ENCODE results near the gene ASIC3.

The ASIC3 gene

DNA sequence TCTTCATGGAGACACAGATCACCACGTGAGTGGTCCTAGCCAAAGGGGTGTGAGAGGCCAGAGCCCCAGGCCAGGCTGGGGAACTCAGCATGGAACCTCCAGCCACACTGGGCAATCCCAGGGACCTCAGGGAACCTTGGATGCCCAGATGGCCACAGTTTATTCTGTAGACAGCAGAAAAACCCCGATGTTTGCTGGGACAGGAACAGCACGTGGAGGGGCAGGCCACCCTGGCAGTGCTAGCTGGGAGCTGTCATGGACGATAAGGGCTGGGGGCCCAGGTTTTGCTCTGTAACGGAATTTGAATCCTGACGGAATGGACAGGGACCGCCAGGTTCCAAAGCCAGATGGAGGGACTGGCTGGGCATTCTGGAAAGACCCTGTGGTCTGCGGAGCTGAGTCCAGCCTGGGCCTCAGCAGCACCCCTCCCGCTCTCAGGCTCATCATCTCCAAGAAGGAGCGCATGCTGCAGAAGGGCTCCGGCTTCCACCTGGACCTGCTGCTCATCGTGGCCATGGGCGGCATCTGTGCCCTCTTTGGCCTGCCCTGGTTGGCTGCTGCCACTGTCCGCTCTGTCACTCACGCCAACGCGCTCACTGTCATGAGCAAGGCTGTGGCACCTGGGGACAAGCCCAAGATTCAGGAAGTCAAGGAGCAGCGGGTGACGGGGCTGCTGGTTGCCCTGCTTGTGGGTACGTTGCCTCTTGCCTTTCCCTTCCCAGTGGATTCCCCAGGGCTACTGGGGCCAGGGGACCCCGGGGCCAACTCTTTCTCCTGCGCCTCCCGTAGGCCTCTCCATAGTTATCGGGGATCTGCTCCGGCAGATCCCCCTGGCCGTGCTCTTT is 26.7 kb downstream of the ASIC3 start:
- no peak for DNase-seq

DNA sequence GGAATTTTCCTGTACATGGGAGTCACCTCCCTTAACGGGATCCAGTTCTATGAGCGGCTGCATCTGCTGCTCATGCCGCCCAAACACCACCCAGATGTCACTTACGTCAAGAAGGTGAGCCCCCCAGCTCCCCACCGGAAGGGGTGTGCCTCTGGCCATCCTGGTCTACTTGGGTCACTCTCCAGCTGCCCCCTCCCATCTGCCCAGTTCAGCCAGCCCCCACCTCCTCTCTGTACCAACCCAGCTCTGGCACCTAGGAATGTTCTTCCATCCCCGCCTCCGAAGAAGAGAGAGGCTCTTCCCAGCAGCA is 27.3 kb downstream of the ASIC3 start:
- DNase-seq: no peak

DNA sequence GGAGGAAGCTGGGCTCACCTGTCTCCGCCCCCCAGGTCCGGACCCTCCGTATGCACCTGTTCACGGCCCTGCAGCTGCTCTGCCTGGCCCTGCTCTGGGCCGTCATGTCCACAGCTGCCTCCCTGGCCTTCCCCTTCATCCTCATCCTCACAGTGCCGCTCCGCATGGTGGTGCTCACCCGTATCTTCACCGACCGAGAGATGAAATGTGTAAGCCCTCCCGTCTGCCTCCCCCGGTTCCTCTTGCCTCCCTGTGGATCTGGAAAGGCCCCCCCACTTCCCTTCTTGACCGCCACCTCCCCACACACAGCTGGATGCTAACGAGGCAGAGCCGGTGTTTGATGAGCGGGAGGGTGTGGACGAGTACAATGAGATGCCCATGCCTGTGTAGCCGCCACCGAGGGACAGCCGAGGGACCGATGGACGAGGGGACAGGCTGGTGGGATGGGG is 27.7 kb downstream of the ASIC3 start:
- DNase-seq: no peak

DNA sequence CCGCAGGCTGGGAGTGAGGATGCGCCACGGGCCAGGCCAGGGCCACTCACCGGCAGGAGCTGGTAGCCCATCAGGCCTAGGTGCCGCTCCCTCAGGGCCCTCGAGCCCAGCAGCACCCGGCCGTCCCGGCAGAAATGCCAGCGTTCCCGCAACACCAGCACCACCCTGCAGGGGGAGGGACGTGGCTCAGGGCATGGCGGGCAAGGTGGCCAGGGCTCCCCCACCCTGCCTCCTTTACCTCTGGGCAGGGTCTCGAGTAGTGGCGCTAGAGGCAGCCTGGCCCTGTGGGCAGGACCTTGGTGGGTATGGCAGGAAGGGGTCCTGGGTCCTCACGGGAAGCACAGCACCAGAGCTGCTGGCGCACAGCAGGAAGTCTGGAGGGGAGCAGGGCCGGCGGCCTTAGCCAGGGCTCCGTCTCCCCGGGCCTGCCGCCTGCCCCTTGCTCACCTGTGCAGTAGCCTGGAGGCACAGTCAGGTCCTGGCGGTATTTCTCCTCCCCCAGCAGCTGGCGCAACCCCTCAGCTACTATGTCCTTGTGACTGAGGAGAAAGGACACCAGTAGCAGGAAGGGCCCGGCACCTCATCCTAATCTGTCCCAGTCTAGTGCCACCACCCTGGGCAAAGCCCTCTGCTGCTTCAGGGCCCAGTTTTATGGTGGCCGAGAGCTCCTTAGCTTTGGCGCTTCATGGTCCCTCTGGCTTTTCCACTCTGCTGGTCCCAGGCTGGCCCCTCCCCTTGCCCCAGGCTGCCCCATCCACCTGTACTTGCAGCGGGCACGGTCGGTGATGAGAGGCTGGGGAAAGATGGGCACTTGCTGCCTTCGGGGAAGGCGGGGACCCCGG is 28.8 kb downstream of the ASIC3 start:
- no peak for DNase-seq

DNA sequence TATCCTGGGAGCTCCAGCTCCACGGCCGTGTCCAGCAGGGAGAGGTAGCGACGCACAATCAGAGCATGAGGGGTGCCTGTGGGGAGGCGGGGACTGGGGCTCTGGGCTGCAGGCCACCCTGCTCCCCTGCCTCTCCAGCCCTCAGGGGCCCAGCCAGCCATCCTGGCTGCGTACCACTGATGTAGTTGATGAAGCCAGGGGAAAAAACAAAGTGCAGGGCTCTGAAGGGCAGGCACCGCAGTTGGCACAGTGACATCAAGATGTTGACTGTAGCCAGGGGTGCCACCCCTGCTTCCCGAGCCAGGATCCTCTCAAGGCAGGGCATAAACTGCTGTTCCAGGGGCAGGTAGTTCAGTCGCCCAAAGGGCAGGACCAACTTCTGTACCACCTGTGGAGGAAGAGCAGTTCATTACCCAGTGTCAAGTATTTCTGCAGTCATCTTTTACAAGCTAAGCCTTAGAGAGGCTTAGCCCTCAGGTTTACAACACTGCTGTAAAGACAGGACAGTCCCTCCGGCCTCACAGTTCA is 29.4 kb downstream of the ASIC3 start:
- DNase-seq: no peak

DNA sequence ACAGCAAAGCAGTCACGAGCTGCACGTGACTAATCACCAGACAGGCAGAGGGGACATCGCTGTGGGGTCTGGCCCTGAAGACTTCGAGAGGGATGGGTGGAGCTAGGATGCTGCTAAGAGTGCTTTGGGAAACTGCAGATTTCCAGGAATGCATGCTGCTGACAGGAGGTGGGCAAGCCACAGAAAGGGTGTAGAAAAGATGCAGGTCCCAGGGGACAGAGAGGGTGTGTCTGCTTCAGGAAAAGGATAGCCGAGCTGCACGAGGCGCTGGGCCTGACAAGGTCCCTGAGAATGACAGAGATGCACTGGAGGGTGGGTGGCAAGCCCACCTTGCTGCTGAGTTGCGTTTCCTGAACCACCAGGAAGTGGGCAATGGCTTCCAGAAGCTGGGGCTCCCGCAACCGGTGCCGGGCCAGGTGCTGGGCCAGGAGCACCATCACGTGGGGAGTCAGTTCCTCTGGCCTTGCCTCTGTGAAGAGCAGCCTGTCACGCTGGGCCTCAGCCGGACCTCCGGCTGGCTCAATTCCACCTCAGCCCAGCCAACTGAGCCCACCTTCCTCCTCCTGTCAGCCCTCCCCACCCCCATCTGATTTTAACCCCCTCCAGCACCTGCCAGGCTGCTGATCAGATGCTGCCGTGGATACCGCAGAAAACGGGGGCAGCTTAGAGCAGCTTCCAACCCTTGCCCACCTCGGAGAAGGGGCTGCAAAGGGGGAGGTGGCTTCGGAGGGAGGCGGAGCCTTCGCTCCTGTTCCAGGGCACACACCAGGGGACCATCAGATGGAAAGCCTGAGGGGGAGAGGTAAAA is 30.1 kb downstream of the ASIC3 start:
- DNase-seq: no peak

DNA sequence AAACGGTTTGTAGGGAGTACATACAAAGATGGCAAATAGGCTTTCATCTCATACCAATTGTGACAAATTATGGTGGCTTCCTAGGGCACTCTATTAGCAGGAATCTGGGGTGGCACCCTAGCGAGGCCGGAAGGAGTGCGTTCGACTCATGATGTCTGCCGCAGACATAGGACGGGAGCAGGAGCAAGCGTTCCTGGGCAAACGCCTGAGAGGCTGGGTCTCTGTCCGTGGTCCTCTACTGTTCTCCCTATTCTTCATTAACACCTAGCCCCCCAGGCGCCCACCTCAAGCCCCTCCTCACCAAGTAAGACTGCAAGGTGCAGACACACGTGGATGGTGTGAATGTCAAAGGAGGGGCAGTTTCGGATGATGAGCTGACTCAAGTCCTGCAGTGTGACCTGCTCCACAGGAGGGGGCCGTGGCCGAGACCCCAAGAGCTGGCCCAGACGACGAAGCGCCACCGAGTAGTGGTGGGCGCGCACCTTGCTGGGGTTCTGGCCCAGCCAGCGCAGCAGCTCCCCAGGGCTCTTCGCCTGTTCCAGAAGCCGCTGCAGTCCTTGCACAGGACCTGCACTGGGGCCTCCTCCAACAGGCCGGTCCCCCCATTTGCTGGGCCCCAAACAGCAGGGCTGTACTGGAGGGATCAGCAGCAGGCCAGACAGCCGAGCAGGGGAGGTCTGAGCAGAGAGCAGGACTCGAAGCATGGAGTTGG is 31.0 kb downstream of the ASIC3 start:
- no peak for DNase-seq

DNA sequence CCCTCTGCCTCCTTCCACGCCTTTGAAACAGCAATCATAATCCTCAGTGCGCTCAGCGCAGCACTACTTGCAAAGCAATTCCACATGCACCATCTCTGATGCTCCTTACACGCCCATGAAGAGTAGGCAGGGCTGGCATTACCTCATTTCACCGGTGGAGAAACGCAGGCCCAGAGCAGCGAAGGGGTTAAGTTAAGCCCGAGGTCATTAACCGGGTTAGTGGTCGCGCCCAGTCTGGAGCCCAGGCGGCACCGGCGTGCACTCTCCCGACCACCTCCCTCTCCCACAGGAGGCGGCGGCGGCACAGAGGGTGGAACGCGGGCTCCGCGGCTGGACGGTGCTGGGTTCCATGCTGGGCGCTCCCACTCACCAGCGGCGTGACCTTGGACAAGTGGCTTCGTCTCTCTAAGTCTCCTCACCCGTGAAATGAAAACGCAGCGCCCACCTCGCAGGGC is 31.8 kb downstream of the ASIC3 start:
- no peak for DNase-seq

DNA sequence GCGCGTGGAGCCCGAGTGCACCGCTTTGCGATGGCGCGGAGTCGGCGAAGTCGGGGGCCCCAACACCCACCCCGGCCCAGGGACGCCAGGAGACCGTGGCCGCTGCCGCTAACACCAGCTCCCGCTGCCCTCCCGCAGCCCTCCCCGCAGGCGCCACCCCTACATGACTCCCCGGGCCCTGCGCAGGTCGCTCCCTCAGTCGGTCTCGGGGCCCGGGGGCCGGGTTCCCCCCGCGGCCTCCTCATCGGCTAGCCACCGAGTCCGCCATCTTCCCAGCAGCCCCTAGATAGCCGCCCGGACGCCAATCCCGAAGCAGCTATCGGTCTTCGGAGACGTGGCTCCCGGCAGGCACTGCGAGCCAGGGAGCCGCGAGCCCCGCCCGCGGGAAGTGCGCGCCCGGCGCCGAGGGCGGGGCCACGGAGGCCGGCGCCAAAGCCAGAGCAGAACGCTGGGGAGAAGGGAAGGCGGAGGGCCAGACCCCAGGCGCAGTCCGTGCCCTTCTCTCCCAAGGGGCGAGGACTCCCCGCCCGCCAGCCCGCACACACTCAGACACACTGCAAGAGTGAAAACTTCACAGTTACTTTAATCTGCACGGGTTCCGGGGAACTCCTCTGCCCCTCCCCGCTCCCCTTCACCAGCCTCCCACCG is 32.3 kb downstream of the ASIC3 start, which contains the start of gene FASTK:
TSS of gene FASTK (minus strand) at position 288 of the 648 bp plus-strand sequence. CDS start at position 245, 43 bp downstream.
- DNase-seq: peak; percentile 88 to 96

DNA sequence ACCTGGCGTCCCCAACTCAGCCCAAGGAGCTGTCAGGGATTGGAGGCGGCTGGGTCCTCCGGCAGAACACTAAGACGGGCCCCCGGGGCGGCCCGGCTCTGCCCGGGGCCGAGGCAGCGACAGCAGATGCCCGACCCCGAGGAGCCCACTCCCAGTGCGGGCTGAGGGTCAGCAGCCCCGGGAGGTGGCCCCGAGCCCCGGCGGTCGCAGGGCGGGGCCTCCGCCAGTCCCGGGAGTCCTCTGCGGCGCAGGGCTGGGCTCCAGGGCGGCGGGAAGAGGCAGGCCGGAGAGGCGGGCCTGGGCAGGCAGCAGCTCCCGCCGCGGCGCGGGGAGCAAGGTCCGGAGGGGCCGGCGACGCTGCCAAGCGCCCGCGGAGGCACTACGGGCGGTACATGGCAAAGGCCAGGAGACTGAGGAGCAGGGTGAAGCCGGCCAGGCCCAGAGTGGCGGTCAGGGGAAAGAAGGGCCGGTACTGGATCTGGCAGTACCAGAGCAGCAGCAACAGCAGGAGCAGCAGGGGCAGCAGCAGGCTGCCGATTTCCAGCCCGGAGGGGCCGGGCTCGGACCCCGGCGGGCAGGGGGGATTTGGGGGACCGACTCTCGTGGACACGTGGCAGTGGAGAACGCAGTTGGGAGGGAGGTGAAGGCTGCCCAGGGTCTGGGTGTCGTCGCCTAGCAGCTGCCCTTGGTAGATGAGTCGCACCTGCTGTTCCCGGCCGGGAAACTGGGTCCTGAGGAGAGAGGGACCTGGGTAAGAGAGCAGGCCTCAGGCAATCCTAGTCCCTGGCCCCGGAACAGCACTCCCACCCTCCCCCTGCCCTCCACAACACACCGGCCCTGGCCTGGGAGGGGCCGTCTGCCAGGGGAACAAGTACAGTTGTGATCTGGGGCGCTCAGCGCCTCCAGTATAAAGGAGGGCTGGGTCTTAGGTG is 33.1 kb downstream of the ASIC3 start:
- DNase-seq: no peak

DNA sequence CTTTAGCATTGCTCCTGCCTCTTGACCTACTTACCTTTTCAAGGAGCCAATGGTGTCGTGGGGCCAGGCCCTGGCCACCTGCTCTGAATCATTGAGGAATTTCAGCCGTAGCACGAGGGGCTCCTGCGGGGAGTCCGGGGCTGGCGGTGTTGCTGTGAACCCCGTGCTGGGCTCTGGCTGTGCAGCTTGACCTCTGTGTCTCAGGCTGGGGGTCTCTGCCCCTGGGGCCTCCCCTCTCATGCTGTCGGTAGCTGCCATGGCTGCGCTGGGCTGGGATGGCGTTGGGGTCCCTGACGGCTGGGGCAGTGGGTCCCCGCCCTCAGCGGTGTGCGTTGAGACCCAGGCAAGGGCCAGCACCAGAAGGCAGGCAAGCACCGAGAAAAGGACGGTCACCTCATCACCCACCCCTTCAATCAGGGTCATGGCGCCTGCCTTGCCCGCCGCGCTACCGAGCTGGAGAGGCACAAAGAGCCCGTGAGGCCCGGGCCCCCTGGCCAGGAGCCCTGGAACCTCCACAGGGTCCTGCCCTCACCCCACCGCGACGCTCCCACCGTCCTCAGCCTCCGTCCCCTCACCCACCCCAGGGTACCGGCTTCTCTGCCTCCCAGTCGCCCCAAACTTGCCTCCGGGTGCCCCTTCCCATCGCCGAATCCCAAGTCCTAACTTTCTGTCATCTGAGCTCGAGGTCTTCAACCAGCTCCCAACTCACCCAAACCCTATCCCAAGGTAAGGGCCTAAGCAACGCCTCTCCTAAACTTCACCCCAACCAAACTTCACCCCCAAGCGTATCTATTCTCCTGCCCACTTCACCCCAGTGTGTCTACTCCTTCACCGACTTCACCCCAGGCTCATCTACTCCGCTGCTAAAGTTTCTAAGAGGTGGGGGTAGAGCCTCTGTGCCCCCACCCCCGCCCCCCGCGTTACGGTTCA is 34.1 kb downstream of the ASIC3 start:
- DNase-seq: no peak

DNA sequence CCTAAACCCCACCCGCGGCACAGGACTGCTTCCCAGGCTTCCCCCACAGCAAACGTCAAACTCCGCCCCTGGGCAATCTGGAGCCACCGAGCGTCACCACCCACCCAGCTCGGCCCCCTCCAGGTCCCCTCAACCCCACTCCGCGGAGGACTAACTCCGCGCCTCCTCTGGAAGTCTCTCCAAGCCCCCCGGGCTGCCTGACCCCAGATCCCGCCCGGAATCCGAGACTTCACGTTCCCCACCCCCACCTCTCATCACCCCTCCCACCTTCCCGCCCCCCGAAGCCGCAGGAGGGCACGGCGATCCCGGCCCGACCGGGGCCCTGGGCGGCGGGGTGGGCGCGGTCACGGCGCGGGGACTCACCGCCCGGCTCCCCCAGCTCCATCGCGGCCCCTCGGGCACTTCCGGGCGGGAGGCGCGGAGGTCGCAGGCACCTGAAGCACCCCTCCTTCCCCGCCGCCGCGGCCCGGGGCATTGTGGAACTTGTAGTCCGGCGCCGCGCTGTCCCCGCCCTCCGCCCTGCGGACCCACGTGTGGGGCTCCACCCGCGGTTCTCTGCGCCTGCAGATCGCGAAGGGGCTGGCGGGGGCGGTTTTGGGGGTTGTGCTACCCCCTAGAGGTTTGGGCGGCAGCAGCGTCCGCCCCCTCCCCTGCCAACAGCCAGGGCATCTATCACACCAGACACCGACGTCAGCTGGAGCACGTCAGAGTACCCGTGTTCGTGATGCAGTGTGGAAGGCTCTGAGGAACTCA is 34.9 kb downstream of the ASIC3 start, which contains the start of gene TMUB1:
TSS of gene TMUB1 (minus strand) at position 423 of the 753 bp plus-strand sequence. CDS start 930 bp downstream, outside the sequence.
- DNase-seq: peak; percentile 32 to 71

DNA sequence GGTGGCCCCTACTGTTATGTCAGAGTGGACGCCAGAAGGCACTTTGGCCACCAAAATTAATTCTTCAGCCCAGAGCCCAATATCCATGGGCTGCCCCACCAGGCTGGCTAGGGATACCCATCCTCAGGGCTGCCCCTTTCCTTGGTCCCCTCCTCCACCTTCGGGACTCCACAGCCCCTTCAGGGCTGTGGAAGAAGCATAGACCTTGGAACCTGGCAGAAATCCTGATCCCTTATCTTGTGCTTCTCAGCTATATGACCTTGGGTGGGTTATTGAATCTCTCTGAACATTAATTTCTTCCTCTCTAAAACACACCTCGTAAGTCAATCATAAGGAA is 35.5 kb downstream of the ASIC3 start:
- DNase-seq: no peak

DNA sequence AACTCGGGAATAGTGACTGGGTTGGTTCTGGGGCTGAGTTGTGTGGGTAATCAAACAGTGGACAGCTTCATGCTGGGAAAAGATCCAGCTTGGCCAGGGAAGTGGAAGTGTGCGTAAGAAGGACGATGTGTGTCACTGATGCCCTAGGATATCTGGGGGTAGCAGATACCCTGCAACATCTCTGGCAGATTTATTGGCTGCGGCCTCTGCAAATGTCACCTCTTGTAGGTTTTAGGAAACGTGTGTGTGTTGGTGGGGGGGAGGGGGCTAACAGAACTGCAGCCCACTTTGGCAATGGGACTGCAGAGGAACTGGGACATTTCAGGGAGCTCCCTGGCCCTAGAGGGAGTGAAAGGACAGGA is 37.0 kb downstream of the ASIC3 start:
- no peak for DNase-seq

DNA sequence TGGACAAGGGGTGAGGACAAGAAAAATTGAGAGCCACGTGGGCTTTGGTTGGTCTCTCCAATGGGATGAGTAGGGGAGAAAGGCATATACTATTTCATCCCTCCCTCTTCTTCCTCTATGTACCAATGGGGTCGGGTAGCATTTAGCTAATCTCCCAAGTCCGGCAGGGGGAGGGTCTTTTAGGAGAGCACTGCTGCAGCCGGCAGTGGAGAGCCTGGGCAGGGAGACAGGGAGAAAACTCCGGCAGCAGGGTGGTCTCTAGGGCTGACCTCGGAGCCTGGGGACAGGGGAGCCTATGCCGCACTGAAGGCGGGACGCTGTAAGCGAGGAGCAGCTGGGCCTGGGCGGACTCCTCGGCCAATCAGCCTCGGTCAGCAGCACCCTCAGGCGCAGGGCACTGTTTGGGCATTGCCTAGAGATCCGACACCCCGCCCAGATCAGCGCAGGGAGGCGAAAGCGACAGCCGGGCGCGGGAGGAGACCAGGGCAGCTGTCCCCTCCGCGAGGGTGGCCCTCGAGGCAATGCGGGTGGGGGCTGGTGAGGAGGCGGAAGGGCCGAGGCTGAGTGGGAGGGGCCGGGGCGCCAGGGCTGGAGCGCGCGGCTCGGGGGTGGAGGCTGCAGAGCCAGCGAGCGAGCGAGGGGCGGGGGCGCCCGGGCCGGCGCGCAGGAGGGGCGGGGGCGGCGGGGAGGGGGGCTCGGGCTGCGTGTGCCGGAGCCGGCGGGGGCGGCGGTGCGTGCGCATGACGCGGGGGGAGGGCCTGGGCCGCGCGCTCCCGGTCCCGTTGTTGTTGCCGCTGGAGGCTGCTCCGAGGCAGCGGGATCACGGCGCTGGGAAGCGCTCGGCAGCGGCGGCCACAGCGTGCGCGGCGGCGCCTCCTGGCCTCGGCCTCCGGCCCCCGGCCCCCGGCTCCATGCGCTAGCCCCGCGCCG is 37.6 kb downstream of the ASIC3 start, which contains the start of gene AGAP3:
TSS of gene AGAP3 (plus strand) at position 785 of the 930 bp plus-strand sequence. CDS start 267 bp downstream, outside the sequence.
- peak; percentile 82 to 90 for DNase-seq

DNA sequence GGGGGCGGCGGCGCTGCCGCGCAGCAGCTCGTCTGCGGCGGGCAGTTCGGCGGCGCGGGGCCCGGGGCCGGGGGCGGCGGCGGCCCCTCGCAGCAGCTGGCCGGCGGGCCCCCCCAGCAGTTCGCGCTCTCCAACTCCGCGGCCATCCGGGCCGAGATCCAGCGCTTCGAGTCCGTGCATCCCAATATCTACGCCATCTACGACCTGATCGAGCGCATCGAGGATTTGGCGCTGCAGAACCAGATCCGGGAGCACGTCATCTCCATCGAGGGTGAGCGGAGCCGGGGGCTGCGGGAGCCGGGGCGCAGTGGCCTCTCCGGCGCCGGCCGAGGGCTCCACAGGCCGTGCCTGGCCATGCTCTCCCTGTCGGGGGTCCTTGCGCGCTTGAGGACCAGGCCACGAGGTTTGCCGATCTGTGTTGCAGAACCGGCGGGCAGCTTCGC is 38.5 kb downstream of the ASIC3 start:
- DNase-seq: no peak
